Activated CD8-positive, alpha-beta memory T cell treated with anti-CD3 and anti-CD28 coated beads, Interleukin-2, amount 50 U/mL, for 1 hour (primary cell): ENCODE measurements around the gene SHH.
"Not testable (repeated sequence)": the region's sequence is repeated elsewhere in the genome, so short reads cannot be mapped to it uniquely, and the experiment has no call there.

Experiments
- DNase-seq: peaks from one replicate; pipeline ENCODE4 v3.0.0-alpha.2; 2020; ENCODE audit errors: extremely low read depth

Gene SHH

GRCh38 chr7:155819186-155819585 is 6.9 kb upstream of the SHH start:
- no peak for DNase-seq

- DNase-seq: no peak
Observed at GRCh38 chr7:155818820-155819168, 6.5 kb upstream of the SHH start.

- DNase-seq: no peak
Observed at GRCh38 chr7:155818154-155818819, 6.0 kb upstream of the SHH start.

GRCh38 chr7:155817515-155817914 is 5.3 kb upstream of the SHH start:
- DNase-seq: not testable (repeated sequence)

- DNase-seq: no peak
Observed at GRCh38 chr7:155816996-155817395, 4.7 kb upstream of the SHH start.

- no peak for DNase-seq
Observed at GRCh38 chr7:155816192-155816508, 3.9 kb upstream of the SHH start.

GRCh38 chr7:155815332-155816191 is 3.3 kb upstream of the SHH start:
- peak; percentile 4 for DNase-seq

- no peak for DNase-seq
Observed at GRCh38 chr7:155814316-155815276, 2.3 kb upstream of the SHH start.

GRCh38 chr7:155813546-155814315 is 1.5 kb upstream of the SHH start:
- DNase-seq: no peak

- no peak for DNase-seq
Observed at GRCh38 chr7:155813125-155813524, 862 bp upstream of the SHH start.

- DNase-seq: no peak
Observed at GRCh38 chr7:155811560-155811894, 736 bp downstream of the SHH start.

GRCh38 chr7:155810770-155811559 is 1.3 kb downstream of the SHH start:
- DNase-seq: no peak

- no peak for DNase-seq
Observed at GRCh38 chr7:155809947-155810769, 2.1 kb downstream of the SHH start.

GRCh38 chr7:155809332-155809946 is 2.8 kb downstream of the SHH start:
- no peak for DNase-seq

GRCh38 chr7:155808549-155809331 is 3.5 kb downstream of the SHH start:
- DNase-seq: no peak

GRCh38 chr7:155807789-155808548 is 4.3 kb downstream of the SHH start:
- no peak for DNase-seq

- DNase-seq: no peak
Observed at GRCh38 chr7:155807065-155807671, 5.1 kb downstream of the SHH start.
